NCI-H1694 treated with DMSO at 0.1 percent for 48 hours (cell line): Measurements from ENCODE around the gene IRAK1BP1.
"Not testable (repeated sequence)": the region's sequence is repeated elsewhere in the genome, so short reads cannot be mapped to it uniquely, and the experiment has no call there.

Experiments
- DNase-seq: peaks from one replicate; lab custom pipeline; 2025; lab: John Stamatoyannopoulos, UW

The IRAK1BP1 gene

DNA sequence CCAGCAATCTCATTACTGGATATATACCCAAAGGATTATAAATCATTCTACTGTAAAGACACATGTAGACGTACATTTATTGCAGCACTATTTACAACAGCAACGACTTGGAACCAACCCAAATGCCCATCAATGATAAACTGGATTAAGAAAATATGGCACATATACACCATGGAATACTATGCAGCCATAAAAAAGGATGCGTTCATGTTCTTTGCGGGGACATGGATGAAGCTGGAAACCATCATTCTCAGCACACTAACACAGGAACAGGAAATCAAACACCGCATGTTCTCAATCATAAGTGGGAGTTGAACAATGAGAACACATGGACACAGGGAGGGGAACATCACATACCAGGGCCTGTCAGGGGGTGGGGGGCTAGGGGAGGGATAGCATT lies 22.6 kb downstream of the IRAK1BP1 start:
- DNase-seq, result not testable (repeated sequence)

DNA sequence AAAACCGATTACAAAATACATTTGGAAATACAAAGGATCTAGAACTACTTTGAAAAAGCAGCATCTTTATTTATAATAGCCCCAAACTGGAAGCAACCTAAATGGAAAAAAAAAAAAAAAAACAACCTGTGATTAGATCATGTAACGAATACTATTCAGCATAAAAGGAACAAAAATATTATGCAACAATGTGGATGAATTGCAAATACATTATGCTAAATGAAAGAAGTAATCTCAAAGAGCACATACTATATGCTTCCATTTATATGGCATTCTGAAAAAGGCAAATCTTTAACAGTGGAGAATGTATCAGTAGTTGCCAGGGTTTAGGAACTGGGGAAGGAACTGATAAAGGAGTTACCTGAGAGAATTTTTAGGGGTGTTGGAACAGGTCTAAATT lies 28.9 kb downstream of the IRAK1BP1 start:
- DNase-seq, result no peak

DNA sequence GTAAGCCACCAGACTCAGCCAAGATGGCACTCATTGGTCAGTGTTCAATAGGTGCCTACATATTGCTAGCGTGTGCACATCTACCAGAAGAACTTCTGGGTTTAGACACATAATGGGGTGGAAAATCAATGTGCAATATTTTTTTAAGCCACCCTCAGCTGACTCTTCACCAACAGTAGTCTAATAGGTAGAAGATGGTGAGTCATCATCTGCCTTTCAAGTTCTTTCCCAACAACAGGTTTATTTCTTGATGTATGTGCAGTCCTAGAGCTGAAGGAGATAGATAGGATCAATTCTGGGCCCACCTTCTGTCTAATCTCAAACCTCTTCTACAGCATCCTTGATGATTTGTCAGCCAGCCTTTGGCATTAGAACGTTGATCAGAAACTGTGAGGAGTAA lies 41.3 kb downstream of the IRAK1BP1 start:
- no peak for DNase-seq

DNA sequence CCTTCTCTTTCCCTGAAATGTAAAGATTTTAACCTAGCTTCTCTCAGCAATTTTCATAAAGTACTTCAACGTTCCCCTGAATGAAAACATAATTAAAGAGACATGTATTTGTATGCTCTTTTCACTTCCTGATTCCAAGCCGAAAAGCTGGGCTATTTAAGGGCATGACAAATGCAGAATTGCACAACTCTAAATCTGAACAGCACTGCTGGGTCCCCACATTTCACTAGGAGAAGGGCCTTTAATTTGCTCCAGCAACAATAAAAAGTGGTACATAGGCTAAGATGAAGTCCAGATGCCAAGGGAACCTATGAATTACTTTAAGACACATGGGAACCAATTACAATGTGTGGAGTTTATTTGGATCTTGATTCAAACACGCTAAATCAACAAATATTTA lies 42.0 kb downstream of the IRAK1BP1 start:
- no peak for DNase-seq

DNA sequence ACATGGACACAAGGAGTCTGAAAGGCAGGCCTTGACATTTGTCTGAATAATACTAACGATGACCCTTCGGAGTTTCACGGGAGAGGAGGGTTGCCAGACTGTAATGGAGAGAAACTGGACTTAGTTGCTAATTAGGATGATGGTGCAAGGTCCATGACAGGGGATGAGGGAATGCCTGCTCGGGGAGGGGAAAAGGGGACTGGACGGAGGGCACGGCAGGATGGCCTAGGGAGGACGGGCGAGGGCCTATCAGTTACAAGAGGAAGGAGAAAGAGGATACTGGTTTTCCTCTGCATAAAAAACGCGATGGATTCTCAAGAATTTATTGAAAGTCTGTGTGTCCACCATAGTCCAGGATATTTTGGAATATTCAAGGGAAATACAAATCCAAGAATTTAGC lies 42.7 kb downstream of the IRAK1BP1 start:
- no peak for DNase-seq

- no peak for DNase-seq
Observed at GRCh38 chr6:78910591-78911171, 43.3 kb downstream of the IRAK1BP1 start.

DNA sequence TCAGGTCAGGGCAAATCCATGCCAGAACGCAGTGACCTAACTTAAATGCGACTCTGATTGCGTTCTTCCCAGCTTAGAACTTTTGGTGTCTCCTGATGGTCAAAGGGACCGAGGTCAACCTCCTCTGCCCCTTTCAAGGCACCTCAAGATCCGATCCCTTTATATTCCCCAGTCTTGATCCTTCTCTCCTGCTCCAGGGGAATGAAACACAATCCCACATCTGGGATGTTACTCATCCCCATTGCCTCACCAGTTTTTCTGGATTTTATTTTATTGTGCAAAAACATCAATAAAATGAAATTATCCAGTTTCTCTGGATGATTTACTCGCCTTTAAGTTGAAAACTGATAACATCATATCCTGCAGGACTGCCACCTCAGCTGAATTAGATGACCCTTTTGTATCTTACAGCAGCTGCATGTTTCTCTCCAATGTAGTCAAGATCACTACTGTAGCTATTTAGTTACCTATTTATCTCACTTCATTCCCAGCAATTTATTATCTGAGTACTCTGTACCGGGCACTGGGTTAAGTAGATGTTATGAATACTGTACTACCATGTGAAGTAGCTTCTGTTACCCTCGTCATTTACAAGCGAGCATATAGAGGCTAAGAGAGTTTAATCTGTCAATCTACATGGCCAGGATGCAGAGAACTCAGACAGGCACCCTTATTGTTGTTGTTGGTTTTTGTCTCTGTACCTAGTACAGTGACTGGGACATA lies 44.0 kb downstream of the IRAK1BP1 start:
- DNase-seq, result no peak

- DNase-seq, result no peak
Observed at GRCh38 chr6:78916411-78916810, 49.1 kb downstream of the IRAK1BP1 start.

DNA sequence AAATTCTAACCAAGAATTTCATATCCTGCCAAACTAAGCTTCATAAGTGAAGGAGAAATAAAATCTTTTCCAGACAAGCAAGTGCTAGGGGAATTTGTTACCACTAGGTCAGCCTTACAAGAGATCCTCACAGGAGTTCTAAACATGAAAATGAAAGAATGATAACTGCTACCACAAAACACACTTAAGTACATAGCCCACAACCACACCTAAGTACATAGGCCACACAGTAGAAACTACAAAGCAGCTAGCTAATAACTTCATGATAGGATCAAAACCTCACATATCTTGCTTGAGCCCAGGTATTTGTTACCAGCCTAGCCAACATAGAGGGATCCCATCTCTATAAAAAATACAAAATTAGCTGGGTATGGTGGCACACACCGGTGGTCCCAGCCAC lies 50.4 kb downstream of the IRAK1BP1 start:
- DNase-seq, result no peak

DNA sequence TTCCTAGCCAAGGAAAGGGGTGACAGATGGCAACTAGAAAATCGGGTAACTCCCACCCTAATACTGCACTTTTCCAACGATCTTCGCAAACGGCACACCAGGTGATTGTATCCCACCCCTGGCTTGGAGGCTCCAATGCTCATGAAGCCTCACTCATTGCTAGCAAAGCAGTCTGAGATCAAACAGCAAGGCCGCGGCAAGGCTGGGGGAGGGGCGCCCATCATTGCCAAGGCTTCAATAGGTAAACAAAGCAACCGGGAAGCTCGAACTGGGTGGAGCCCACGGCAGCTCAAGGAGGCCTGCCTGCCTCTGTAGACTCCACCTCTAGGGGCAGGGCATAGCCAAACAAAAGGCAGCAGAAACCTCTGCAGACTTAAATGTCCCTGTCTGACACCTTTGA lies 53.8 kb downstream of the IRAK1BP1 start:
- not testable (repeated sequence) for DNase-seq

- DNase-seq, result no peak
Observed at GRCh38 chr6:78925317-78925716, 58.0 kb downstream of the IRAK1BP1 start.

DNA sequence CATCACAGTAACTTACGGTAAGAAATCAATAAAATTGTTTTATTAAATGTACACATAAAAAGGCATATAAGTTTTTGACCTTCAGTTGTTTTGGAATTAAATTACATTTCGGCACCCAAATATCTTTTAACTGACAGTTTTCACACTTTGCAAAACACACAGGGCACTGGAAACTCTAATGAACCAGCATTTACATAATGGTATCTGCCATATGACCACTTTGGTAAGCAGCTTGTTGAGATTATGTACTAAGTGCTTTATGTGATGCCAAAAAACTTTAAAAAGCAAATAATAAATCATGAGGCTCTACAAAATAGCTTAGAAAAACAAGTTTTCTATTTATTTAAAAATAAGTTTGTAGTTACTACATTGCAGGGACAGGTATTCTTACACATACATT lies 68.2 kb downstream of the IRAK1BP1 start:
- no peak for DNase-seq

DNA sequence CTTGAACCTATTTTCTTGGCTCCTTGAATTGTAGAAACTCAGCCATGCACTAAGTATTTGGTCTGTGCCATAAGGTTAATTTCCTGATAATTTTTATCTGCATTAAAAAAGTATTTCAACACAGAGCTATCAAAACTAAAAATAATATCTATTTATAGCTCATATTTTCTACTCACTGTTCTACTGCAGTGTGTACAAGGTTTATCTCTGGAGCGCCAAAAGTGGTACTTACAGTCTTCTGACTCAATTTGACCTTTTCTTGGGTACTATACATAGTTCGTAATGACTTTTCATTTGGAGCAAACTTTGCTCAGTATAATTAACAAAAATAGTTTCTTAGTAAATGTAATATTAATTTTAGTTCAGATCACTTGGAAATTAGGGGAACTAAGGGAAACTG lies 69.2 kb downstream of the IRAK1BP1 start:
- DNase-seq, result no peak

DNA sequence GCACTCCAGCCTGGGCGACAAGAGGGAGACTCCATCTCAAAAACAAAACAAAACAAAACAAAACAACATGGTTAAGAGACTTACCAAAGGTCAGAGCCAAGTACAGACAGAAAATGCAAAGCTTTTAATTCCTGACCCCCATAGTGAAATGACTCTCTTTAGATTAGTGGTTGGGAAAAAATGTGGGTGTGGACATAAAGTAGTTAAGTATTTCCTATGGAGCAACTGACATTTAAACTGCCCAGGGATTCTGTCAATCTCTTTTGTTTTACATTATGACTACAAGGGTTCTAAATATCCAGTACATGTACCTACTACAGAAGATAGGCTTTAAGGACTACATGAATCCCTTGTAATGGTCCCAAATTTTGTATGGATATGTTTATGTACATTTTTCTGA lies 75.1 kb downstream of the IRAK1BP1 start:
- DNase-seq, result no peak

- DNase-seq, result no peak
Observed at GRCh38 chr6:78947529-78947928, 80.2 kb downstream of the IRAK1BP1 start.

DNA sequence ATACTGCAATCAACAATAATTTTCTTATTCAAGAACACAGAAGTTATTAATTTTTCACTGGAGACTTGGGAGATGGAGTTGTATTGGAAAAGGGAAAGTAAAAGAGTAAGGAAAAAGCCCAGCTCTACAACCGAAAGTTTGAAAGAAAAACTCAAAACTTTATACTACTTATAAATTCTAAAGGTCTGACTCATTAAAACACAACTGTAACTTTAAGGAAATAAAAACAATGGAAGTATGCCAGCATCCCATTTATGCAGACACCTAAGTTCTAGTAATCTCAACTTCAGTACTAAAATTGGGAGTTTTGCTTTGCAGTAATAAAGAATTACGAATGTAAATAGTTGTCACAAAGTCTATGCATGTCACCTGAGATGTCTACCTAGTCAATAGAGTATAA lies 80.6 kb downstream of the IRAK1BP1 start:
- no peak for DNase-seq

DNA sequence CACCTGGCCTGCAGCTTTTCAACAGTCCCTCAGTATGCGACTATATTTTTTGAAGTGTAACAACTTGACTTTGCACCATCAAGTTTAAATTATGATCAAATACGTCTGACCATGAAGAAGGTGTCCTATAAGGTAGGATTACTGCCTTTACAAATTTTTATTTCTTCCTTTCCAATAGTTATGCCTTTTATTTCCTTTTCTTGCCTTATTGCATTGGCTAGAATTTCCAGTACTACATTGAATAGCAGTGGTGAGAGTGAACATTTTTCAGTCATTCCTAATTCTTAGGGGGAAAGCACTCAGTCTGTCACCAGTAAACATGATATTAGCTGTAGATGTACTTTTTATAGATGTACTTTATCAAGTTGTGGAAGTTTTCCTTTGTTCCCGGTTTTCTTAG lies 81.4 kb downstream of the IRAK1BP1 start:
- no peak for DNase-seq

DNA sequence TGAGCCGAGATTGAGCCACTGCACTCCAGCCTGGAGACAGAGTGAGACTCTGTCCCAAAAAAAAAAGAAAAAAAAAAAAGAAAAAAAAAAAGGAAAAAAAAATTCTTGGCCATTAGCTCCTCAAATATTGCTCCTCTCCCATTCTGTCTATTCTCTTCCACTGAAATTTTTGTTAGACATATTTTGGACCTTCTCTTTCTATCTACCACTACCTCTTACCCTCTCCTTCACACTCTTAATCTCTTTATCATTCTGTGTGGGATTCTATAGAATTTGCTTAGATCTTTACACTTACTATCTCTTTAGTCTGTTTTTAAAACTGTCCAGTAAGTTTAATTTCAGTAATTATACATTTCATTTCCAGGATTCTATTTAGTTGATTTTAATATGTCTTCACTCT lies 85.0 kb downstream of the IRAK1BP1 start:
- no peak for DNase-seq
